ENCODE results near the gene PGBD2. TPM values are rescaled to one million over a fixed set of nuclear protein-coding genes. Genes with fewer than 3 reads are reported as not detected.
"Not testable (repeated sequence)": the region's sequence is repeated elsewhere in the genome, so short reads cannot be mapped to it uniquely, and the experiment has no call there.

Gene PGBD2
- total and polyA plus RNA-seq, 9 of the 15 experiments (the other 6 are each of a cell fraction or from before 2014, with no cell fraction given) = 11.9 to 21.8 (median 14.7) TPM

DNA sequence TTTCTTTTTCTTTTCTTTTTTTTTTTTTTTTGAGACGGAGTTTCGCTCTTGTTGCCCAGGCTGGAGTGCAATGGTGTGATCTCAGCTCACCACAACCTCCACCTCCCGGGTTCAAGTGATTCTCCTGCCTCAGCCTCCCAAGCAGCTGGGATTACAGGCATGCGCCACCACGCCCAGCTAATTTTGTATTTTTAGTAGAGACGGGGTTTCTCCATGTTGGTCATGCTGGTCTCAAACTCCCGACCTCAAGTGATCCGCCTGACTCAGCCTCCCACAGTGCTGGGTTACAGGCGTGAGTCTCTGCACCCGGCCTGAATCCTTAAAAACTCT, 16.2 kb upstream of the PGBD2 start (continued):
- TF ChIP-seq, protein P1, sequence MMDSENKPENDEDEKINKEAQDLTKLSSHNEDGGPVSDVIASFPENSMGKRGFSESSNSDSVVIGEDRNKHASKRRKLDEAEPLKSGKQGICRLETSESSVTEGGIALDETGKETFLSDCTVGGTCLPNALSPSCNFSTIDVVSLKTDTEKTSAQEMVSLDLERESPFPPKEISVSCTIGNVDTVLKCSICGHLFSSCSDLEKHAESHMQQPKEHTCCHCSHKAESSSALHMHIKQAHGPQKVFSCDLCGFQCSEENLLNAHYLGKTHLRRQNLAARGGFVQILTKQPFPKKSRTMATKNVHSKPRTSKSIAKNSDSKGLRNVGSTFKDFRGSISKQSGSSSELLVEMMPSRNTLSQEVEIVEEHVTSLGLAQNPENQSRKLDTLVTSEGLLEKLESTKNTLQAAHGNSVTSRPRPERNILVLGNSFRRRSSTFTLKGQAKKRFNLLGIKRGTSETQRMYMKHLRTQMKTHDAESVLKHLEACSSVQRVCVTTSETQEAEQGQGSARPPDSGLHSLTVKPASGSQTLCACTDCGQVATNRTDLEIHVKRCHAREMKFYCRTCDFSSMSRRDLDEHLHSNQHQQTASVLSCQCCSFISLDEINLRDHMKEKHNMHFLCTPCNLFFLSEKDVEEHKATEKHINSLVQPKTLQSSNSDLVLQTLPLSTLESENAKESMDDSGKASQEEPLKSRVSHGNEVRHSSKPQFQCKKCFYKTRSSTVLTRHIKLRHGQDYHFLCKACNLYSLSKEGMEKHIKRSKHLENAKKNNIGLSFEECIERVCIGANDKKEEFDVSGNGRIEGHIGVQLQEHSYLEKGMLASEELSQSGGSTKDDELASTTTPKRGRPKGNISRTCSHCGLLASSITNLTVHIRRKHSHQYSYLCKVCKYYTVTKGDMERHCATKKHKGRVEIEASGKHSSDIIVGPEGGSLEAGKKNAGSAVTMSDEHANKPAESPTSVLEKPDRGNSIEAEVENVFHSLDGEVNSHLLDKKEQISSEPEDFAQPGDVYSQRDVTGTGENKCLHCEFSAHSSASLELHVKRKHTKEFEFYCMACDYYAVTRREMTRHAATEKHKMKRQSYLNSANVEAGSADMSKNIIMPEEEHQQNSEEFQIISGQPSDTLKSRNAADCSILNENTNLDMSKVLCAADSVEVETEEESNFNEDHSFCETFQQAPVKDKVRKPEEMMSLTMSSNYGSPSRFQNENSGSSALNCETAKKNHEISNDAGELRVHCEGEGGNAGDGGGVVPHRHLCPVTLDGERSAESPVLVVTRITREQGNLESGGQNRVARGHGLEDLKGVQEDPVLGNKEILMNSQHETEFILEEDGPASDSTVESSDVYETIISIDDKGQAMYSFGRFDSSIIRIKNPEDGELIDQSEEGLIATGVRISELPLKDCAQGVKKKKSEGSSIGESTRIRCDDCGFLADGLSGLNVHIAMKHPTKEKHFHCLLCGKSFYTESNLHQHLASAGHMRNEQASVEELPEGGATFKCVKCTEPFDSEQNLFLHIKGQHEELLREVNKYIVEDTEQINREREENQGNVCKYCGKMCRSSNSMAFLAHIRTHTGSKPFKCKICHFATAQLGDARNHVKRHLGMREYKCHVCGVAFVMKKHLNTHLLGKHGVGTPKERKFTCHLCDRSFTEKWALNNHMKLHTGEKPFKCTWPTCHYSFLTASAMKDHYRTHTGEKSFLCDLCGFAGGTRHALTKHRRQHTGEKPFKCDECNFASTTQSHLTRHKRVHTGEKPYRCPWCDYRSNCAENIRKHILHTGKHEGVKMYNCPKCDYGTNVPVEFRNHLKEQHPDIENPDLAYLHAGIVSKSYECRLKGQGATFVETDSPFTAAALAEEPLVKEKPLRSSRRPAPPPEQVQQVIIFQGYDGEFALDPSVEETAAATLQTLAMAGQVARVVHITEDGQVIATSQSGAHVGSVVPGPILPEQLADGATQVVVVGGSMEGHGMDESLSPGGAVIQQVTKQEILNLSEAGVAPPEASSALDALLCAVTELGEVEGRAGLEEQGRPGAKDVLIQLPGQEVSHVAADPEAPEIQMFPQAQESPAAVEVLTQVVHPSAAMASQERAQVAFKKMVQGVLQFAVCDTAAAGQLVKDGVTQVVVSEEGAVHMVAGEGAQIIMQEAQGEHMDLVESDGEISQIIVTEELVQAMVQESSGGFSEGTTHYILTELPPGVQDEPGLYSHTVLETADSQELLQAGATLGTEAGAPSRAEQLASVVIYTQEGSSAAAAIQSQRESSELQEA (IDR thresholded peaks at IDR 0.05; ENCODE audit: low read depth) = peak; percentile 29; the same call in 1 of the 2 replicates
- TF ChIP-seq, protein P2, sequence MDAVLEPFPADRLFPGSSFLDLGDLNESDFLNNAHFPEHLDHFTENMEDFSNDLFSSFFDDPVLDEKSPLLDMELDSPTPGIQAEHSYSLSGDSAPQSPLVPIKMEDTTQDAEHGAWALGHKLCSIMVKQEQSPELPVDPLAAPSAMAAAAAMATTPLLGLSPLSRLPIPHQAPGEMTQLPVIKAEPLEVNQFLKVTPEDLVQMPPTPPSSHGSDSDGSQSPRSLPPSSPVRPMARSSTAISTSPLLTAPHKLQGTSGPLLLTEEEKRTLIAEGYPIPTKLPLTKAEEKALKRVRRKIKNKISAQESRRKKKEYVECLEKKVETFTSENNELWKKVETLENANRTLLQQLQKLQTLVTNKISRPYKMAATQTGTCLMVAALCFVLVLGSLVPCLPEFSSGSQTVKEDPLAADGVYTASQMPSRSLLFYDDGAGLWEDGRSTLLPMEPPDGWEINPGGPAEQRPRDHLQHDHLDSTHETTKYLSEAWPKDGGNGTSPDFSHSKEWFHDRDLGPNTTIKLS (IDR thresholded peaks at IDR 0.05; ENCODE audit: borderline replicate concordance, low read depth) = 0 out of 2 replicates have a peak, but pooled peaks have one; percentile 2
- TF ChIP-seq JUND (IDR thresholded peaks at IDR 0.05; ENCODE audit: borderline replicate concordance, low read depth, low read length) = not testable (repeated sequence)
- TF ChIP-seq JUND (tag; IDR thresholded peaks at IDR 0.05; ENCODE audit: borderline replicate concordance, low read depth, low read length) (0 out of 3 replicates have a peak, but pooled peaks have one; percentile 2), NRF1 (conservative IDR thresholded peaks at IDR 0.05 in 1 of 2, IDR thresholded peaks at IDR 0.05 in 1 of 2) (peak in 1 of 2 experiments; percentile 41; a peak in 1 of 4 replicates), DMBX1 (CRISPR knock-in tag; IDR thresholded peaks at IDR 0.05; ENCODE audit: borderline replicate concordance) (peak; percentile 45; the same call in 1 of the 2 replicates), MCM7 (IDR thresholded peaks at IDR 0.05) (0 out of 4 replicates have a peak, but pooled peaks of 1 of the 2 experiments have one; percentile 64)
- TF ChIP-seq, protein P3, sequence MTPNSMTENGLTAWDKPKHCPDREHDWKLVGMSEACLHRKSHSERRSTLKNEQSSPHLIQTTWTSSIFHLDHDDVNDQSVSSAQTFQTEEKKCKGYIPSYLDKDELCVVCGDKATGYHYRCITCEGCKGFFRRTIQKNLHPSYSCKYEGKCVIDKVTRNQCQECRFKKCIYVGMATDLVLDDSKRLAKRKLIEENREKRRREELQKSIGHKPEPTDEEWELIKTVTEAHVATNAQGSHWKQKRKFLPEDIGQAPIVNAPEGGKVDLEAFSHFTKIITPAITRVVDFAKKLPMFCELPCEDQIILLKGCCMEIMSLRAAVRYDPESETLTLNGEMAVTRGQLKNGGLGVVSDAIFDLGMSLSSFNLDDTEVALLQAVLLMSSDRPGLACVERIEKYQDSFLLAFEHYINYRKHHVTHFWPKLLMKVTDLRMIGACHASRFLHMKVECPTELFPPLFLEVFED (CRISPR knock-in tag; conservative IDR thresholded peaks at IDR 0.05) = 0 out of 2 replicates have a peak, but pooled peaks have one; percentile 43
- TF ChIP-seq, protein P4, sequence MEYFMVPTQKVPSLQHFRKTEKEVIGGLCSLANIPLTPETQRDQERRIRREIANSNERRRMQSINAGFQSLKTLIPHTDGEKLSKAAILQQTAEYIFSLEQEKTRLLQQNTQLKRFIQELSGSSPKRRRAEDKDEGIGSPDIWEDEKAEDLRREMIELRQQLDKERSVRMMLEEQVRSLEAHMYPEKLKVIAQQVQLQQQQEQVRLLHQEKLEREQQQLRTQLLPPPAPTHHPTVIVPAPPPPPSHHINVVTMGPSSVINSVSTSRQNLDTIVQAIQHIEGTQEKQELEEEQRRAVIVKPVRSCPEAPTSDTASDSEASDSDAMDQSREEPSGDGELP (CRISPR knock-in tag; IDR thresholded peaks at IDR 0.05; ENCODE audit: borderline replicate concordance) = 0 out of 2 replicates have a peak, but pooled peaks have one; percentile 49
- TF ChIP-seq, protein P5, sequence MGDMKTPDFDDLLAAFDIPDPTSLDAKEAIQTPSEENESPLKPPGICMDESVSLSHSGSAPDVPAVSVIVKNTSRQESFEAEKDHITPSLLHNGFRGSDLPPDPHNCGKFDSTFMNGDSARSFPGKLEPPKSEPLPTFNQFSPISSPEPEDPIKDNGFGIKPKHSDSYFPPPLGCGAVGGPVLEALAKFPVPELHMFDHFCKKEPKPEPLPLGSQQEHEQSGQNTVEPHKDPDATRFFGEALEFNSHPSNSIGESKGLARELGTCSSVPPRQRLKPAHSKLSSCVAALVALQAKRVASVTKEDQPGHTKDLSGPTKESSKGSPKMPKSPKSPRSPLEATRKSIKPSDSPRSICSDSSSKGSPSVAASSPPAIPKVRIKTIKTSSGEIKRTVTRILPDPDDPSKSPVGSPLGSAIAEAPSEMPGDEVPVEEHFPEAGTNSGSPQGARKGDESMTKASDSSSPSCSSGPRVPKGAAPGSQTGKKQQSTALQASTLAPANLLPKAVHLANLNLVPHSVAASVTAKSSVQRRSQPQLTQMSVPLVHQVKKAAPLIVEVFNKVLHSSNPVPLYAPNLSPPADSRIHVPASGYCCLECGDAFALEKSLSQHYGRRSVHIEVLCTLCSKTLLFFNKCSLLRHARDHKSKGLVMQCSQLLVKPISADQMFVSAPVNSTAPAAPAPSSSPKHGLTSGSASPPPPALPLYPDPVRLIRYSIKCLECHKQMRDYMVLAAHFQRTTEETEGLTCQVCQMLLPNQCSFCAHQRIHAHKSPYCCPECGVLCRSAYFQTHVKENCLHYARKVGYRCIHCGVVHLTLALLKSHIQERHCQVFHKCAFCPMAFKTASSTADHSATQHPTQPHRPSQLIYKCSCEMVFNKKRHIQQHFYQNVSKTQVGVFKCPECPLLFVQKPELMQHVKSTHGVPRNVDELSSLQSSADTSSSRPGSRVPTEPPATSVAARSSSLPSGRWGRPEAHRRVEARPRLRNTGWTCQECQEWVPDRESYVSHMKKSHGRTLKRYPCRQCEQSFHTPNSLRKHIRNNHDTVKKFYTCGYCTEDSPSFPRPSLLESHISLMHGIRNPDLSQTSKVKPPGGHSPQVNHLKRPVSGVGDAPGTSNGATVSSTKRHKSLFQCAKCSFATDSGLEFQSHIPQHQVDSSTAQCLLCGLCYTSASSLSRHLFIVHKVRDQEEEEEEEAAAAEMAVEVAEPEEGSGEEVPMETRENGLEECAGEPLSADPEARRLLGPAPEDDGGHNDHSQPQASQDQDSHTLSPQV (IDR thresholded peaks at IDR 0.05) = peak; percentile 45; the same call in 1 of the 2 replicates
